A549 (cell line): ENCODE results near the gene CCNB1IP1. TPM values are rescaled to one million over a fixed set of nuclear protein-coding genes. Genes with fewer than 3 reads are reported as not detected.

Source experiments
- ATAC-seq, 2 experiments: fragments of 200-7000 bp in 1 of 2; fragments of >200 bp in 1 of 2; cut with Nextera tagmentation in 1 of 2; cut with Tn5 transposase in 1 of 2; 3 replicates each; pipeline versions ENCODE4 v1.8.0 to v1.9.1; 2018 to 2020; ENCODE audit warnings: mild to moderate bottlenecking in 1 of 2, moderate library complexity in 1 of 2
- CTCF ChIA-PET: fragments of 300-600 bp; sonication (Branson Sonifier 250); formaldehyde crosslinking; extraction: SDS; loops from one replicate; lab custom pipeline; 2021; ENCODE audit warnings: antibody characterized with exemption, inconsistent platforms; lab: Yijun Ruan, JAX
- POLR2A ChIA-PET: fragments of 350-600 bp; formaldehyde crosslinking; extraction: SDS; loops from one replicate; lab custom pipeline; 2021; ENCODE audit warnings: antibody characterized with exemption, inconsistent platforms; lab: Yijun Ruan, JAX
- DNase-seq, 2 experiments: peaks; one replicate each; pipeline versions ENCODE4 v3.0.0 to v3.0.0-alpha.2; 2011 to 2016; ENCODE audit warnings: low read depth in 1 of 2, low spot score in 1 of 2
- FAIRE-seq: peaks from 2 replicates; lab custom pipeline; 2011; peaks lifted over from hg19 to GRCh38; lab: Jason Lieb, UNC
- H3K27ac ChIP-seq, 2 experiments: fragments of >200 bp; sonication (Bioruptor Twin); formaldehyde crosslinking; 3 replicates each; pipeline ENCODE4 v1.5.1; 2016 to 2017
- H3K4me1 ChIP-seq: fragments of >200 bp; sonication (Bioruptor Twin); formaldehyde crosslinking; 3 replicates; pipeline ENCODE4 v1.6.1; 2016
- H3K4me2 ChIP-seq: fragments of >200 bp; sonication (Bioruptor Twin); formaldehyde crosslinking; 3 replicates; pipeline ENCODE4 v1.6.1; 2016
- H3K4me3 ChIP-seq: fragments of >200 bp; sonication (Bioruptor Twin); formaldehyde crosslinking; 3 replicates; pipeline ENCODE4 v1.5.1; 2016
- H3K9me3 ChIP-seq: fragments of >200 bp; sonication (Bioruptor Twin); formaldehyde crosslinking; 3 replicates; pipeline ENCODE4 v1.6.1; 2016
- ATOH8 ChIP-seq: fragments of 250-450 bp; sonication (Bioruptor Pico); IDR thresholded peaks from 2 replicates; pipeline ENCODE4 v1.5.0; 2020; ENCODE audit warnings: low read depth, mild to moderate bottlenecking, moderate library complexity
- BHLHE40 ChIP-seq: IDR thresholded peaks from 2 replicates; pipeline ENCODE4 v1.6.1; 2012; ENCODE audit warnings: low read depth, low read length, inconsistent platforms
- CBX2 ChIP-seq: fragments of 200-600 bp; sonication (generic); IDR thresholded peaks from 2 replicates; pipeline ENCODE4 v1.6.1; 2016; ENCODE audit warnings: low read depth, mild to moderate bottlenecking, borderline replicate concordance
- CHD4 ChIP-seq: fragments of 200-600 bp; sonication (generic); IDR thresholded peaks from 2 replicates; pipeline ENCODE4 v1.6.1; 2016; ENCODE audit warnings: antibody characterized with exemption, mild to moderate bottlenecking, borderline replicate concordance
- EHMT2 ChIP-seq: fragments of 200-600 bp; sonication (generic); IDR thresholded peaks from 2 replicates; pipeline ENCODE4 v1.6.1; 2016; ENCODE audit warnings: antibody characterized with exemption, low read depth, mild to moderate bottlenecking, moderate library complexity
- ELK1 ChIP-seq: fragments of 150-350 bp; IDR thresholded peaks from 2 replicates; pipeline ENCODE4 v1.6.1; 2014; ENCODE audit warnings: low read depth, mild to moderate bottlenecking, low read length
- FOSB ChIP-seq: fragments of 250-450 bp; sonication (Bioruptor Pico); IDR thresholded peaks from 2 replicates; pipeline ENCODE4 v1.5.0; 2020; ENCODE audit warnings: mild to moderate bottlenecking, moderate library complexity
- FOSL2 ChIP-seq, 2 experiments: fragments of 450-650 bp in 1 of 2; fragments of >200 bp in 1 of 2; sonication (Bioruptor Twin) in 1 of 2; formaldehyde crosslinking; IDR thresholded peaks; 2 replicates each; pipeline versions ENCODE4 v1.5.0 to v1.6.1; 2016 to 2020; ENCODE audit warnings: mild to moderate bottlenecking in 1 of 2, moderate library complexity in 1 of 2
- FOXS1 ChIP-seq: fragments of 250-450 bp; sonication (Bioruptor Pico); IDR thresholded peaks from 2 replicates; pipeline ENCODE4 v1.5.0; 2020; ENCODE audit warnings: mild to moderate bottlenecking, moderate library complexity
- GATA3 ChIP-seq: IDR thresholded peaks from 2 replicates; pipeline ENCODE4 v1.6.1; 2012; ENCODE audit warnings: borderline replicate concordance
- HEYL ChIP-seq: fragments of 250-450 bp; sonication (Bioruptor Pico); IDR thresholded peaks from 2 replicates; pipeline ENCODE4 v1.8.0; 2021; ENCODE audit warnings: mild to moderate bottlenecking, moderate library complexity
- HOXB13 ChIP-seq: fragments of 250-450 bp; sonication (Bioruptor Pico); IDR thresholded peaks from 2 replicates; pipeline ENCODE4 v1.5.0; 2020; ENCODE audit warnings: low read depth, mild to moderate bottlenecking, moderate library complexity
- HOXB5 ChIP-seq: fragments of 250-450 bp; sonication (Bioruptor Pico); IDR thresholded peaks from 2 replicates; pipeline ENCODE4 v1.5.0; 2020; ENCODE audit warnings: mild to moderate bottlenecking, moderate library complexity
- JUNB ChIP-seq: fragments of >200 bp; sonication (Bioruptor Twin); formaldehyde crosslinking; IDR thresholded peaks from 2 replicates; pipeline ENCODE4 v1.6.1; 2016
- KDM1A ChIP-seq: fragments of 200-600 bp; sonication (generic); IDR thresholded peaks from 2 replicates; pipeline ENCODE4 v1.6.1; 2016; ENCODE audit warnings: low read depth, mild to moderate bottlenecking
- MAFK ChIP-seq: fragments of 450-650 bp; IDR thresholded peaks from 2 replicates; pipeline ENCODE4 v1.6.1; 2014; ENCODE audit not compliant: partially characterized antibody
- MYC ChIP-seq: IDR thresholded peaks from 2 replicates; pipeline ENCODE4 v1.6.1; 2012; ENCODE audit warnings: mild to moderate bottlenecking, inconsistent platforms, low read length, improper control_type of control experiment, borderline replicate concordance
- PHF8 ChIP-seq: fragments of 200-600 bp; sonication (generic); IDR thresholded peaks from 2 replicates; pipeline ENCODE4 v1.6.1; 2016; ENCODE audit warnings: low read depth, mild to moderate bottlenecking, antibody characterized with exemption, moderate library complexity, borderline replicate concordance
- POLR2A ChIP-seq: IDR thresholded peaks from 2 replicates; pipeline ENCODE4 v1.6.1; 2012; ENCODE audit warnings: mild to moderate bottlenecking, low read length
- RAD21 ChIP-seq, 2 experiments: fragments of >200 bp in 1 of 2; sonication (Bioruptor Twin) in 1 of 2; formaldehyde crosslinking in 1 of 2; IDR thresholded peaks in 1 of 2; conservative IDR thresholded peaks in 1 of 2; 2 replicates in 1 of 2; 3 replicates in 1 of 2; pipeline ENCODE4 v1.6.1; 2012 to 2018; ENCODE audit warnings: inconsistent platforms in 1 of 2
- RARB ChIP-seq: fragments of 250-450 bp; sonication (Bioruptor Pico); IDR thresholded peaks from 2 replicates; pipeline ENCODE4 v1.8.0; 2021; ENCODE audit warnings: mild to moderate bottlenecking, moderate library complexity
- RFX5 ChIP-seq: fragments of 450-650 bp; IDR thresholded peaks from 2 replicates; pipeline ENCODE4 v1.7.1; 2014; ENCODE audit warnings: antibody characterized with exemption, mild to moderate bottlenecking, moderate library complexity
- RNF2 ChIP-seq: fragments of 200-600 bp; sonication (generic); IDR thresholded peaks from 2 replicates; pipeline ENCODE4 v1.6.1; 2016; ENCODE audit warnings: low read depth, mild to moderate bottlenecking, antibody characterized with exemption, moderate library complexity, borderline replicate concordance
- TFCP2L1 ChIP-seq: fragments of 250-450 bp; sonication (Bioruptor Pico); IDR thresholded peaks from 2 replicates; pipeline ENCODE4 v1.5.0; 2021; ENCODE audit warnings: mild to moderate bottlenecking
- ZNF302 ChIP-seq: fragments of 250-450 bp; sonication (Bioruptor Pico); IDR thresholded peaks from 2 replicates; pipeline ENCODE4 v1.9.0; 2021; ENCODE audit warnings: inconsistent platforms, mild to moderate bottlenecking, moderate library complexity
- ZSCAN20 ChIP-seq: fragments of 250-450 bp; sonication (Bioruptor Pico); IDR thresholded peaks from 2 replicates; pipeline ENCODE4 v1.8.0; 2022; ENCODE audit warnings: mild to moderate bottlenecking, moderate library complexity
- WGBS: methylation state at CpG from one replicate; pipeline ENCODE4 v1.1.6; 2017; ENCODE audit errors: missing lambda C conversion rate; 5-methylcytosine and 5-hydroxymethylcytosine counted together
- polyA plus RNA-seq, 4 experiments: library from polyadenylated mRNA; depleted of rRNA in 3 of 4; stranded (reverse); fragments of >200 nt; fragmentation: RNase III in 1 of 4; extraction: RNeasy Plus Mini Kit Qiagen cat#74134 plus additional on column Dnase treatment in 1 of 4; gene quantifications; 2 replicates in 3 of 4; 3 replicates in 1 of 4; pipeline ENCODE4 v1.2.3, GENCODE V29; 2011 to 2017
- TF ChIP-seq, protein P1 (sequence below): fragments of 250-450 bp; sonication (Bioruptor Pico); IDR thresholded peaks from 2 replicates; pipeline ENCODE4 v1.5.0; 2021; ENCODE audit warnings: mild to moderate bottlenecking, moderate library complexity, borderline replicate concordance
- TF ChIP-seq, protein P2 (sequence below): fragments of >200 bp; sonication (Bioruptor Twin); formaldehyde crosslinking; IDR thresholded peaks from 3 replicates; pipeline ENCODE4 v1.5.1; 2016
- TF ChIP-seq, protein P3 (sequence below): fragments of >200 bp; sonication (Bioruptor Twin); formaldehyde crosslinking; IDR thresholded peaks from 2 replicates; pipeline ENCODE4 v1.6.1; 2016

CCNB1IP1 gene
- polyA plus RNA-seq, 2 of the 4 experiments (the other 2 are of a cell fraction): 30.8 to 121 TPM

DNA sequence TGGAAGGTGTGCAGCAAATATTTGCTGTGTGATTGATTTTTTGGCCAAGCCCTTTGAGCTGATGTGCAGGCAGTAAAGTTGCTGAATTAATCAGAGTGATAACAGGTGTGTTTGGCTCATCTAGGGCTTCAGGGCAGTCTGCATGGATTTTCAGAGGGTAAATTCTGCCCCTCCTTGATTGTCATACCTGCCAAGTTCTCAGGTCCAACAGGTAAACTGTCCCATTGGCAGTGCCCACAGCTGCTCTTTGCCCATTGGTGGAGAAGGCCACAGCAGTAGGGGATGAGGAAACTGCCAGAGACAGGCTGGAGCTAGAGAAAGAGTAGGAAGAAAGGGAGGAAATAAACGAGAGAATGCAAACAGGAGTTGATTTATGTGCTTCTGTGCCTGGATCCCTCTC is 46.7 kb upstream of the CCNB1IP1 start:
- no peaks in the 10 kb centered on the region for H3K9me3 ChIP-seq
- no peak for FAIRE-seq
- ChIA-PET POLR2A (interaction anchor here (0.6 kb wide), 1 partner anchor 37 kb away, joined by 3 read pairs; no protein-coding TSS in a partner anchor), CTCF (interaction anchor here (0.9 kb wide), 1 partner anchor 23 kb away, joined by 3 read pairs; no protein-coding TSS in a partner anchor)
- no peak overlapping the region for H3K27ac ChIP-seq
- TF ChIP-seq ZNF302 (no peak), PHF8 (no peak), KDM1A (no peak), BHLHE40 (no peak), FOXS1 (CRISPR knock-in tag) (no peak), FOSB (CRISPR knock-in tag) (no peak), ELK1 (no peak), HEYL (CRISPR knock-in tag) (no peak), HOXB13 (CRISPR knock-in tag) (no peak), CBX2 (no peak), RNF2 (no peak)
- TF ChIP-seq, protein P1, sequence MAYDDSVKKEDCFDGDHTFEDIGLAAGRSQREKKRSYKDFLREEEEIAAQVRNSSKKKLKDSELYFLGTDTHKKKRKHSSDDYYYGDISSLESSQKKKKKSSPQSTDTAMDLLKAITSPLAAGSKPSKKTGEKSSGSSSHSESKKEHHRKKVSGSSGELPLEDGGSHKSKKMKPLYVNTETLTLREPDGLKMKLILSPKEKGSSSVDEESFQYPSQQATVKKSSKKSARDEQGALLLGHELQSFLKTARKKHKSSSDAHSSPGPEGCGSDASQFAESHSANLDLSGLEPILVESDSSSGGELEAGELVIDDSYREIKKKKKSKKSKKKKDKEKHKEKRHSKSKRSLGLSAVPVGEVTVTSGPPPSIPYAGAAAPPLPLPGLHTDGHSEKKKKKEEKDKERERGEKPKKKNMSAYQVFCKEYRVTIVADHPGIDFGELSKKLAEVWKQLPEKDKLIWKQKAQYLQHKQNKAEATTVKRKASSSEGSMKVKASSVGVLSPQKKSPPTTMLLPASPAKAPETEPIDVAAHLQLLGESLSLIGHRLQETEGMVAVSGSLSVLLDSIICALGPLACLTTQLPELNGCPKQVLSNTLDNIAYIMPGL: no peak
- TF ChIP-seq, protein P2, sequence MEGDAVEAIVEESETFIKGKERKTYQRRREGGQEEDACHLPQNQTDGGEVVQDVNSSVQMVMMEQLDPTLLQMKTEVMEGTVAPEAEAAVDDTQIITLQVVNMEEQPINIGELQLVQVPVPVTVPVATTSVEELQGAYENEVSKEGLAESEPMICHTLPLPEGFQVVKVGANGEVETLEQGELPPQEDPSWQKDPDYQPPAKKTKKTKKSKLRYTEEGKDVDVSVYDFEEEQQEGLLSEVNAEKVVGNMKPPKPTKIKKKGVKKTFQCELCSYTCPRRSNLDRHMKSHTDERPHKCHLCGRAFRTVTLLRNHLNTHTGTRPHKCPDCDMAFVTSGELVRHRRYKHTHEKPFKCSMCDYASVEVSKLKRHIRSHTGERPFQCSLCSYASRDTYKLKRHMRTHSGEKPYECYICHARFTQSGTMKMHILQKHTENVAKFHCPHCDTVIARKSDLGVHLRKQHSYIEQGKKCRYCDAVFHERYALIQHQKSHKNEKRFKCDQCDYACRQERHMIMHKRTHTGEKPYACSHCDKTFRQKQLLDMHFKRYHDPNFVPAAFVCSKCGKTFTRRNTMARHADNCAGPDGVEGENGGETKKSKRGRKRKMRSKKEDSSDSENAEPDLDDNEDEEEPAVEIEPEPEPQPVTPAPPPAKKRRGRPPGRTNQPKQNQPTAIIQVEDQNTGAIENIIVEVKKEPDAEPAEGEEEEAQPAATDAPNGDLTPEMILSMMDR: no peak
- 44% methylated on average over 1 of the region's 1 CpG for WGBS
- no peak overlapping the region for H3K4me3 ChIP-seq
- DNase-seq: no peak
- no peak for ATAC-seq
- no peak overlapping the region for H3K4me2 ChIP-seq
- no peaks in the 10 kb centered on the region for H3K4me1 ChIP-seq

DNA sequence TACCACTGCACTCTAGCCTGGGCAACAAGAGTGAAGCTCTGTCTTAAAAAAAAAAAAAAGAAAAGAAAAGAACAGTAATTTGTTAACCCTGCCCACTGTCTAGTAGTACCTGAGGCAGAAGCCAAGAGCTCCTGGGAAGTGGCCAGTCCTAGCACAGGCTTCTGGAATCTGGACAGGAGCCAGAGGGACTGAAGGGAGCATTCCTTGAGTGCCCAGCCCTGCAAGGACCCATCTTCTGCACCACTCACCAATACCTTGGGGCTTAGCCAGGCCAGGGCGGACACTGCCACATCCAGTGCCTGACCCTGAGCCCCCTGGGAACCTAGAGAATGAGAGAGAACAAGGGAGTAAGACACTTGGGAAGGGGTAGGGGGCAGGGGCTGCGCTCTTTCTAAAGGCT is 44.1 kb upstream of the CCNB1IP1 start:
- WGBS: 85% methylated on average over 2 of the region's 2 CpGs
- DNase-seq (no peak), FAIRE-seq (no peak), ATAC-seq (no peak)
- no peak for TF ChIP-seq CHD4
- TF ChIP-seq RARB (CRISPR knock-in tag): no peak
- TF ChIP-seq GATA3: no peak
- no peak for TF ChIP-seq HOXB5 (CRISPR knock-in tag)
- TF ChIP-seq EHMT2: no peak
- no peak for TF ChIP-seq MYC
- TF ChIP-seq FOSL2 (IDR thresholded peaks at IDR 0.05): no peak
- TF ChIP-seq FOSL2 (CRISPR knock-in tag; IDR thresholded peaks at IDR 0.05): no peak
- TF ChIP-seq RAD21 (conservative IDR thresholded peaks at IDR 0.05 in 1 of 2, IDR thresholded peaks at IDR 0.05 in 1 of 2): no peak
- TF ChIP-seq TFCP2L1 (CRISPR knock-in tag): no peak
- TF ChIP-seq MAFK: no peak
- no peak for TF ChIP-seq RFX5
- TF ChIP-seq, protein P3, sequence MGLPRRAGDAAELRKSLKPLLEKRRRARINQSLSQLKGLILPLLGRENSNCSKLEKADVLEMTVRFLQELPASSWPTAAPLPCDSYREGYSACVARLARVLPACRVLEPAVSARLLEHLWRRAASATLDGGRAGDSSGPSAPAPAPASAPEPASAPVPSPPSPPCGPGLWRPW: no peak
- no peak for TF ChIP-seq JUNB
- no peak for TF ChIP-seq ZSCAN20
- TF ChIP-seq HOXB13 (CRISPR knock-in tag): no peak
- no peak for TF ChIP-seq ATOH8 (CRISPR knock-in tag)
- TF ChIP-seq POLR2A: no peak
- ChIA-PET CTCF (interaction anchor here (1.4 to 2.5 kb wide), 2 partner anchors 7 to 49 kb away, joined by 4 to 6 read pairs; no protein-coding TSS in a partner anchor), POLR2A (no interaction called here)
- no peaks in the 10 kb centered on the region for H3K4me1 ChIP-seq
- H3K4me3 ChIP-seq: no peak overlapping the region
- no peak overlapping the region for H3K4me2 ChIP-seq
- H3K27ac ChIP-seq: no peak overlapping the region
- no peaks in the 10 kb centered on the region for H3K9me3 ChIP-seq
